ENCODE measurements around the gene CDCA5. TPM values are rescaled to one million over a fixed set of nuclear protein-coding genes. Genes with fewer than 3 reads are reported as not detected.

Gene CDCA5
- polyA plus RNA-seq, 2 of the 4 experiments (the other 2 are of a cell fraction), result 30.9 to 46.0 TPM

DNA sequence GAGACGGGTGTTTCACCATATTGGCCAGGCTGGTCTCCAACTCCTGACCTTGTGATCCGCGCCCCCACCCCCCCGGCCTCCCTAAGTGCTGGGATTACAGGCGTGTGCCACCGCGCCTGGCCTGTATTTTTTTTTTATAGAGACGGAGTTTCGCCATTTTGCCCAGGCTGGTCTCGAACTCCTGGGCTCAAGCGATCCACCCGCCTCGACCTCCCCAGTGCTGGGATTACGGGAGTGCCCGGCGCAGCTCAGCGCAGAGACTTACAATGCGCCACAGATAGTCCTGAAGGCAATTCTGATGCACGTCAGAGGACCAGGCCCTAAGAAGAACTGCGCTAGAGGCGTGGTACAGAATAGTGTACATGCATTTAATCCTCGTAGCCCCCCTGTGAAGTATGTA, 11.6 kb upstream of the CDCA5 start:
- CTCF ChIA-PET, result interaction anchor here (2.3 to 9.2 kb wide), 3 partner anchors 10 to 81 kb away, joined by 7 to 153 read pairs (median 8); partner anchors contain the start of genes ARL2 and TM7SF2
- ATAC-seq (no peak), FAIRE-seq (no peak)

DNA sequence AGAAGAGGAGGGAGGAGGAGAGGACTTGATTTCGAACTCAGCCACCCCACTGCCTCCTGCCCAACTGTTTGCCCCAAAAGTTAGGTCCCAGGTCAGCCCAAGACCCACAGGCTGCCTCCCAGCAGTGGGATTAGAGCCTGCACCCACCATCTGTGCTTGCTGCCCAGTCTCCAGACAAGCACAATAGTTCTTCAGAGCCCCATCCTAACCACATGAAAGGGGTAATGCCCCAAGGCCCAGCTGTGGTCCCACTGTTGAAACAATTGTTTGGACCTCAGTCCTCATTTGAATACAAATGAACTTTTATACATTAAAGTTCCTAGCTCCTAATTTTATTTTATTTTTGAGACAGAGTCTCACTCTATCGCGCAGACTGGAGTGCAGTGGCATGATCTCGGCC, 6.8 kb upstream of the CDCA5 start:
- H3K4me3 ChIP-seq, result no peak overlapping the region
- no peak overlapping the region for H3K27ac ChIP-seq
- peaks cover 1% of the 10 kb centered on the region; the same call in 1 of the 3 replicates for H3K4me1 ChIP-seq
- H3K4me2 ChIP-seq, result no peak overlapping the region
- POLR2A ChIA-PET, result interaction anchor here (0.7 kb wide), 1 partner anchor 508 kb away, joined by 6 read pairs; no protein-coding TSS in a partner anchor
- no peak for FAIRE-seq
- TF ChIP-seq KDM5A (IDR thresholded peaks at IDR 0.05) (no peak), ZC3H11A (IDR thresholded peaks at IDR 0.05) (no peak), MAFK (IDR thresholded peaks at IDR 0.05; ENCODE audit: partially characterized antibody) (no peak), PHF8 (IDR thresholded peaks at IDR 0.05; ENCODE audit: borderline replicate concordance, low read depth) (no peak), POLR2AphosphoS2 (conservative IDR thresholded peaks at IDR 0.05; ENCODE audit: low read length) (no peak), ESRRA (IDR thresholded peaks at IDR 0.05; ENCODE audit: borderline replicate concordance, low read length) (no peak), CBX8 (IDR thresholded peaks at IDR 0.05) (no peak), RNF2 (IDR thresholded peaks at IDR 0.05; ENCODE audit: borderline replicate concordance, low read depth) (no peak)
- TF ChIP-seq, protein P1, sequence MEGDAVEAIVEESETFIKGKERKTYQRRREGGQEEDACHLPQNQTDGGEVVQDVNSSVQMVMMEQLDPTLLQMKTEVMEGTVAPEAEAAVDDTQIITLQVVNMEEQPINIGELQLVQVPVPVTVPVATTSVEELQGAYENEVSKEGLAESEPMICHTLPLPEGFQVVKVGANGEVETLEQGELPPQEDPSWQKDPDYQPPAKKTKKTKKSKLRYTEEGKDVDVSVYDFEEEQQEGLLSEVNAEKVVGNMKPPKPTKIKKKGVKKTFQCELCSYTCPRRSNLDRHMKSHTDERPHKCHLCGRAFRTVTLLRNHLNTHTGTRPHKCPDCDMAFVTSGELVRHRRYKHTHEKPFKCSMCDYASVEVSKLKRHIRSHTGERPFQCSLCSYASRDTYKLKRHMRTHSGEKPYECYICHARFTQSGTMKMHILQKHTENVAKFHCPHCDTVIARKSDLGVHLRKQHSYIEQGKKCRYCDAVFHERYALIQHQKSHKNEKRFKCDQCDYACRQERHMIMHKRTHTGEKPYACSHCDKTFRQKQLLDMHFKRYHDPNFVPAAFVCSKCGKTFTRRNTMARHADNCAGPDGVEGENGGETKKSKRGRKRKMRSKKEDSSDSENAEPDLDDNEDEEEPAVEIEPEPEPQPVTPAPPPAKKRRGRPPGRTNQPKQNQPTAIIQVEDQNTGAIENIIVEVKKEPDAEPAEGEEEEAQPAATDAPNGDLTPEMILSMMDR (IDR thresholded peaks at IDR 0.05), result no peak
- TF ChIP-seq, protein P2, sequence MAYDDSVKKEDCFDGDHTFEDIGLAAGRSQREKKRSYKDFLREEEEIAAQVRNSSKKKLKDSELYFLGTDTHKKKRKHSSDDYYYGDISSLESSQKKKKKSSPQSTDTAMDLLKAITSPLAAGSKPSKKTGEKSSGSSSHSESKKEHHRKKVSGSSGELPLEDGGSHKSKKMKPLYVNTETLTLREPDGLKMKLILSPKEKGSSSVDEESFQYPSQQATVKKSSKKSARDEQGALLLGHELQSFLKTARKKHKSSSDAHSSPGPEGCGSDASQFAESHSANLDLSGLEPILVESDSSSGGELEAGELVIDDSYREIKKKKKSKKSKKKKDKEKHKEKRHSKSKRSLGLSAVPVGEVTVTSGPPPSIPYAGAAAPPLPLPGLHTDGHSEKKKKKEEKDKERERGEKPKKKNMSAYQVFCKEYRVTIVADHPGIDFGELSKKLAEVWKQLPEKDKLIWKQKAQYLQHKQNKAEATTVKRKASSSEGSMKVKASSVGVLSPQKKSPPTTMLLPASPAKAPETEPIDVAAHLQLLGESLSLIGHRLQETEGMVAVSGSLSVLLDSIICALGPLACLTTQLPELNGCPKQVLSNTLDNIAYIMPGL (CRISPR knock-in tag; IDR thresholded peaks at IDR 0.05; ENCODE audit: borderline replicate concordance), result no peak
- WGBS (ENCODE audit: missing lambda C conversion rate), result 80% methylated on average over 4 of the region's 4 CpGs
- DNase-seq (ENCODE audit: low read depth in 1 of 2, low spot score in 1 of 2), result no peak
- no peaks in the 10 kb centered on the region for H3K9me3 ChIP-seq
- CTCF ChIA-PET, result interaction anchor here (0.7 to 4.7 kb wide), 7 partner anchors 12 to 133 kb away, joined by 3 to 30 read pairs (median 6); partner anchors contain the start of genes ARL2, SNX15 and TM7SF2
- ATAC-seq, result no peak

More for the DNA sequence above, 11.6 kb upstream of the CDCA5 start:
- peaks cover 8% of the 10 kb centered on the region; the same call in 1 of the 3 replicates for H3K4me1 ChIP-seq
- H3K27ac ChIP-seq, result peak overlapping the region; percentile 95 to 96; a peak in 4 of 6 replicates
- H3K4me3 ChIP-seq, result no peak overlapping the region
- no peaks in the 10 kb centered on the region for H3K9me3 ChIP-seq
- TF ChIP-seq JUNB (IDR thresholded peaks at IDR 0.05) (no peak), RAD21 (conservative IDR thresholded peaks at IDR 0.05 in 1 of 2, IDR thresholded peaks at IDR 0.05 in 1 of 2) (no peak), JUN (IDR thresholded peaks at IDR 0.05) (no peak), HOXB13 (CRISPR knock-in tag; IDR thresholded peaks at IDR 0.05; ENCODE audit: low read depth) (no peak), BHLHE40 (IDR thresholded peaks at IDR 0.05; ENCODE audit: low read depth, low read length) (no peak), HDAC2 (IDR thresholded peaks at IDR 0.05) (no peak), RARB (CRISPR knock-in tag; IDR thresholded peaks at IDR 0.05) (no peak), RNF2 (IDR thresholded peaks at IDR 0.05; ENCODE audit: borderline replicate concordance, low read depth) (no peak), CHD2 (IDR thresholded peaks at IDR 0.05; ENCODE audit: low read length, partially characterized antibody) (no peak), CHD4 (IDR thresholded peaks at IDR 0.05; ENCODE audit: borderline replicate concordance) (no peak)
- peak overlapping the region; percentile 98 for H3K4me2 ChIP-seq
- no peak for DNase-seq (ENCODE audit: low read depth in 1 of 2, low spot score in 1 of 2)
- WGBS (ENCODE audit: missing lambda C conversion rate), result 85% methylated on average over 21 of the region's 22 CpGs
- POLR2A ChIA-PET, result interaction anchor here (1.1 to 3.0 kb wide), 2 partner anchors 16 to 251 kb away, joined by 3 to 8 read pairs; partner anchors contain the start of genes CDC42BPG and TM7SF2

DNA sequence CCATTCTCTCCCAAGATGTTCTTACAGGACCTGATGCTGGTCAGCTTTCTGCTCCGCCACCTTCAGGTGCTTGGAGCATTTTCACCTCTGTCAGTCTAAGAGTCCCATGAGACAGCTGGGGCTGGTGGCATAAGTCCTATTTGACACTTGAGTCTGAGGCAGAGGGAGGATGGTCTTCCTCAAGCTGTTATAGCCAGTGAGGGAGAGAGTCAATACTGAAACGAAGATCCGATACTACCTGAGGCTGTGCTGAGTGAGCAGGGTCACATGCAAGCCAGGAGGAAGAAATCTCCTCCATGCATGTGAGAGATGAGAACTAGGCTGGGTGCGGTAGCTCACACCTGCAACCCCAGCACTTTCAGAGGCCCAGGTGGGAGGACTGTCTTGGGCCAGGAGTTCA, 5.8 kb upstream of the CDCA5 start:
- DNase-seq (ENCODE audit: low read depth in 1 of 2, low spot score in 1 of 2), result no peak
- TF ChIP-seq TP53 (CRISPR knock-in tag; IDR thresholded peaks at IDR 0.05) (no peak), ZFP36 (IDR thresholded peaks at IDR 0.05; ENCODE audit: borderline replicate concordance, partially characterized antibody) (no peak), POLR2AphosphoS2 (conservative IDR thresholded peaks at IDR 0.05; ENCODE audit: low read length) (no peak), SREBF2 (IDR thresholded peaks at IDR 0.05) (no peak), FOXS1 (CRISPR knock-in tag; IDR thresholded peaks at IDR 0.05) (no peak), EHMT2 (IDR thresholded peaks at IDR 0.05; ENCODE audit: low read depth) (no peak), CEBPB (IDR thresholded peaks at IDR 0.05) (no peak)
- TF ChIP-seq, protein P3, sequence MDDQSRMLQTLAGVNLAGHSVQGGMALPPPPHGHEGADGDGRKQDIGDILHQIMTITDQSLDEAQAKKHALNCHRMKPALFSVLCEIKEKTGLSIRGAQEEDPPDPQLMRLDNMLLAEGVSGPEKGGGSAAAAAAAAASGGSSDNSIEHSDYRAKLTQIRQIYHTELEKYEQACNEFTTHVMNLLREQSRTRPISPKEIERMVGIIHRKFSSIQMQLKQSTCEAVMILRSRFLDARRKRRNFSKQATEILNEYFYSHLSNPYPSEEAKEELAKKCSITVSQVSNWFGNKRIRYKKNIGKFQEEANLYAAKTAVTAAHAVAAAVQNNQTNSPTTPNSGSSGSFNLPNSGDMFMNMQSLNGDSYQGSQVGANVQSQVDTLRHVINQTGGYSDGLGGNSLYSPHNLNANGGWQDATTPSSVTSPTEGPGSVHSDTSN (IDR thresholded peaks at IDR 0.05), result no peak
- Histone ChIP-seq H3K4me3 (no peak overlapping the region), H3K27ac (no peak overlapping the region), H3K4me1 (peaks cover 10% of the 10 kb centered on the region), H3K4me2 (no peak overlapping the region), H3K9me3 (no peaks in the 10 kb centered on the region)
- FAIRE-seq, result no peak
- ChIA-PET CTCF (interaction anchor here (0.6 to 4.7 kb wide), 8 partner anchors 11 to 209 kb away, joined by 3 to 30 read pairs (median 4); partner anchors contain the start of genes SNX15 and TM7SF2), POLR2A (no interaction called here)
- WGBS (ENCODE audit: missing lambda C conversion rate), result 92% methylated on average over 4 of the region's 4 CpGs
- ATAC-seq, result no peak
